HG03039 (cell line): Measurements from ENCODE around the gene SNX25.
"Not testable (repeated sequence)": the region's sequence is repeated elsewhere in the genome, so short reads cannot be mapped to it uniquely, and the experiment has no call there.

ENCODE experiments used
- ATAC-seq: cut with Tn5 transposase; IDR thresholded peaks from one replicate; pipeline ENCODE4 v1.9.1; 2021; ENCODE audit warnings: mild to moderate bottlenecking, moderate library complexity; ENCODE audit not compliant: unreplicated experiment

SNX25 gene

DNA sequence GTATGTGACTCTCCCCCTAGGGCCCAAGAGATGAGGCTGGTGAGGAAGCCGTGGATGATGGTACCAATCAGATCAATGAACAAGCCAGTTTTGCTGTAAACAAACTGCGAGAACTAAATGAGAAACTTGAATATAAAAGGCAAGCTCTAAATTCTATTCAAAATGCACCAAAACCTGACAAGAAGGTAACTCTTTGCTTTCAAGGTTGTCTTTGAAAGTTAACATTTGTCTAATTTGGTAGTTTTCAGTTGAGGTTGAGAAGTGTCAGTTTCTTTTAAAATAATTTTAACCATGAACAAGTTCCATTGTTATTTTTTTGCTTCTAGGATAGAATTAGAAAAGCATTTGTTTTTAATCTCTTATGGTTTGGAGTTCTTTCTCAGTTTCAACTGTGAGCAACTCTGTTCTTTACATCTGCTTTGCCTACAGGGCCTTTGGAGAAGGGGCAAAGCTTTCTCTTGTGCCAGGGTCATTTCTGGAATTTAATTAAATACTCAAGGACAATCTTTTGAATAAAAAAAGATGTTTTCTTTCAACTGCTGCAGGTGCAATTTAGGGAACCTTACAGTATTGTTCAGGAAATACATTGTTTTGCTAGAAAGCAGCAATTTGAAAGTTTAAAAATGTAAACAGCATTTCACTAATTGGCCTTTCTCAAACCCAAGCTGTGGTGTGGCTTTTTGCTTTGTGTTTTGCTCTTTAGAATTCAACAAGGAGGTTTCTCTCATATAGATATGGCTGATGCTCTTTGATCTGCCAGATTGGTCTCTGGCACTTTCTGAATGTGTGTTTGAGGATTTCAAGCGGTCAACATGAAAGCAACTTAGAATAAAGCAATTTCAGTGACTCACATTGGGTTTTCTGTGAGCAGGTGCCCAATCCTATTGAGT lies 123.4 kb downstream of the SNX25 start:
- ATAC-seq = peak; percentile 67

DNA sequence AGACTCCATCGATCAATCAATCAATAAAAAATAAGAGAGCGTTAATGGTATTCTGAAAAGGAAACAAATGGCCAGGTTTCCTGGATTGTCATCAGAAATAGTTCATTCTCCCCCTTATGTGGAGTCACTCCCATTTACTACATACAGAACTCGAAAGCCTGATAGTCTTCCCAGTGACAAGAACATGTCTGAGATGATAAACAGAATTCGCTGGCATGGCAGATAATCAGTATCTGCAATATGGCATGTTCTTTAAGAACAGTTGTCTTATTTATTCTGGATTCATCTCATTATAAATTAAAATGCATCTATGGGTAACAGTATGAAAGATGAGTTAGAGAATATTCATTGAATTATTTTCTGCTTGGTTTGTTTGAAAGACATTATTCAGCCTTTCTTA lies 124.9 kb downstream of the SNX25 start:
- no peak for ATAC-seq

DNA sequence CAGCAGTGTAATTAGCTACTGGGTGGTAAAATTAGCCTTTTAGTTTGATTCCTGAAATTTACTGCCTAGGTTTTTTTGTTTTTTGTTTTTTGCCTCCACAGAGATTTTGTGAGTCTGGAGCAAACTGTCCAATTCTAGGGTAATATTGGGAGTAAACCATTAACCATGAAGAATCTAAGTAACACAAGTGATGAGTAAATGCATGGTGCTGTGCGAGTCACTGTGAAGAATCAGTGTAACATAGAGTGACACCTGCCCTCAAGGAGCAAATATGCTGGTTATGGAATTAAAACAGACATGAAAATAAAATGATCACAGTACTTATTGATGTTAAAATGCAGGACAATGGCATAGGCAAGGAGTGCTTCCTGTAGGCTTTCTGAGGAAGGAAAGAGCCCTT lies 126.2 kb downstream of the SNX25 start:
- no peak for ATAC-seq

DNA sequence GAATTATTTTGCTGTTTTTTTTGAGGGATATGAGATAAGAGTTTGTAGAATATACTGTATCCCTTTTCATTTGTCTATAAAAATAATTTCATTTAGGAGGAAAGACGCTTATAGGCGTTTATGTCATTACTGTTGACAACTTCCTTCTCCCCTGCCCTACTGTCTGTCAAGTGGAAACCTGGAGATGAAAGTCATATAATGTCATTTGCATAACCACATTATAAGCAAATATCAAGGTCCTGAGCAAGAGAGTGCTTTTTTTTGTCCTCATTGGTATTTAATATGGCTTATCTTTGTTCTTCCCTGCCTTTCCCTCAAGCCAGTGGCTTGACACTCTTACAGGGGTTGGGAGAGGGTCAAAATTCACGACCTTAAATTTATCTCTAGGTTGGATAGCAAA lies 130.5 kb downstream of the SNX25 start:
- no peak for ATAC-seq

DNA sequence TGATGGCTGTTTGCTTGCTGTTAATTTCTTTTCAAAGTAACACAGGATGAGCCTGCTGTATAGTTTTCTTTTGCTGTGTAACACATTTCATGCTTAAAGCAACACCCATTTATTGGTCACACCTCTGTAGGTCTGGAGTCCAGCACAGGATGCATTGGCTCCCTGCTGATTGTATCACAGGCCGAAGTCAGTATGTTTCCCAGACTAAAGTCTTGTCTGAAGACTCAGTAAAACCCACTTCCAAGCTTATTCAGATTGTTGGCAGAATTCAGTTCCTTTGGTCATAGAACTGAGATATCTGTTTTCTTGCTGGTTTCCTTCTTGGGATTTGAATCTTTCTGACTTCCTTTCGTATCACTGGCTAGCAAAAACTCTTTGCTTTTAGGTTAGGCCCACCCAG lies 132.0 kb downstream of the SNX25 start:
- ATAC-seq = no peak

DNA sequence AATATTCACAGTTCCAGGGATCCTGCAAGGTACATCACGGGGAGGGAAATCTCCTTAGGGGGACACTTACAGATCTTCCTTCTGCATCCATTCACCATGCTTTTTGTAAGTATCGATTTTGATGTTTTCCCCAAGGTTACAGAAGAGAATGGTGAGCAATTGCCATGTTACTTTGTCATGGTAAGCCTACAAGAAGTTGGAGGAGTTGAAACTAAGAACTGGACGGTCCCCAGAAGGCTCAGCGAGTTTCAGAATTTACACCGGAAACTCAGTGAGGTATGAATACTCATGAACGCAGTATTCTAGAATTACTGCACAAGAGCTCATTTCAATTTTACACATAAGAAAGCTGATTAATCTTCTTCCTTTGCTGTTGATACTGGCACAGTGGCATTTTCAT lies 132.4 kb downstream of the SNX25 start:
- ATAC-seq = peak; percentile 37

DNA sequence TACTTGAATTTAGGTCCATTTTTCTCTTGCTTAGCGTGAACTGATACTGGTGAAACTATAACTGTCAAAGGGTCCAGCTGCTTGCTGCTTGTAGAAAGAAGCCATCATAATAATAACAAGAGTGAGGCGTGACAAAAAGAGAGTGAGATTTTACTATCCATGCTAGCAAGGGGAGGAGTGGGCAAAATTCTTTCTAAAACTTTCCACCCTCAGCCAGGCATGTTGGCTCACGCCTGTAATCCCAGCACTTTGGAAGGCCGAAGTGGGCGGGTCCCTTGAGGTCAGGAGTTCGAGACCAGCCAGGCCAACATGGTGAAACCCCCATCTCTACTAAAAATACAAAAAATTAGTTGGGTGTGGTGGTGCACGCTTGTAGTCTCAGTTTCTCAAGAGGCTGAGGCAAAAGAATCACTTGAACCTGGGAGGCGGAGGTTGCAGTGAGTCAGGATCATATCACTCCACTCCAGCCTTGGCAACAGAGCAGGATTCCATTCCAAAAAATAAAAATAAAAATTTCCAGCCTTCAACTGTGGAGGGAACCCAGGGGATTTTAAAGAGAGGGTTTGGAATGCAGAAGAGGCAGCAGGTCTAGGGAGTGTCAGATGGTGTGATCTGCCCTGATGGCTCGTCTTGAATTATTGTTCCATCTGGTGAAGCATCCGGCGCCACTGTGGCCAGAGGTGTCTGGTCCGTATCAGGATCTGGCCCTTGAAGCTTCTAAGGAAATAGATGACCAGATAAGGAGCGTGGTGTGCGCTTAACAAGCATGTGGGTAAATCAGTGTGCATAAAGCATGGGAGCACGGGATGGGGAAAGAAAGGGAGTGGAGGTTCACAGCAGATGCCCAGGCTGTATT lies 134.6 kb downstream of the SNX25 start:
- ATAC-seq = no peak

DNA sequence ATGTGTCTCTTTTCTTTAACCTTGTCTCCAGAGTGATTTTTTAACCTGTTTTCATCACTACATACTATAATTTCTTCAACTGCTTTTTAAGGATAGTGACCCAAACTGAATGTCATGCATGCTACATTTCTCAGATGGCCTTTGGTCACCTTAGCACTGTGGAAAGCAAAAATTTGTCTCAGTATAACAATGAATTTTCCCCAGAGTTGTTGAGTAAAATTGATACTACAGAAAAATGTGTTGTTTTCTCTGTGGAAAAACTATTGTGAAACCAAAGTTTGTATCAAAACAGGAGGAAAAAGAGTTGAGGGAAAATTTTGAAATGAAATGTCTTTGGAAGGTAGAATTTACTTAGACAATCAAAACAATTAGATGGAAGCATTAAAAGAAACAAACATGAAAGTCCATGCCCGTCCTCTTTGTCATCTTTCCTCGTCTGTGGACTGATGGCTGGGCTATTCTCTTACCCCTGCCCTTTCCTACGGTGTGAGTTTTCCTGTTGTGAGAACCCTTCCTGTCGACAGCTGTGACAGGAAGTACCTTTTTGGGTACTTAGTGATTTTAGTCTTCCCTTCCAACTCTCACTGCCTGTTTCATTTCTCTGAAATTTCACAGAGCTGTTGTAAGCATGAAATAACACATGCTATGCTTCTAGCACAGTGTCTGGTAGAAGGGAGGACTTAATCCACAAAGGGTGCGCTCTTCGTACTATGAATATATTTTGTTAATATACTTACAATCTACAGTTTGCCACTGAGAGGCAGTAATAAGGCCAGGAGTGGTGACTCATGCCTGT lies 135.5 kb downstream of the SNX25 start:
- peak; percentile 48 for ATAC-seq

DNA sequence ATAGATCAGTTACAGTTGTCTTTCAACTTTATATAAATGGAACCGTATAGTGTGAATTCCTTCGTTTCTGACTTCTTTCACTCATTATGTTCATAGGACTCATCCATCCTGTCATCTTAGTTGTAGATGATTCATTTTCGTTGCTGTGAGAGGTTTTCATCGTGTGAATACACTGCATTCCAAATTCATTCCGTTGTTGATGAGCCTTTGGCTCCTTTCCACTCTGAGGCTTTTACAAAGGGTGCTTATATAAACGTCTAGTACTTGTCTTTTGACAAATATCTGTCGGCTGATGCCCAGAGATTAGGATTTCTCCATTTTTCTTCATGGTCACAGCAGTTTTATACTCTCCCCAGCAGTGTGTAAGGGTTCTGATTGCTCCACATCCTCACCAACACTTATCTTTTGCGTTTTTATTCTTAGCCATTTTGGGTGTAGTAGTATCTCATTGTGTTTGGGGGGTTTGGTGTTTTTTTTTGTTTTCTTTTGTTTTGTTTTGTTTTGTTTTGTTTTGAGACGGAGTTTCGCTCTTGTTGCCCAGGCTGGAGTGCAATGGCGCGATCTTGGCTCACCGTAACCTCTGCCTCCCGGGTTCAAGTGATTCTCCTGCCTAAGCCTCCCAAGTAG lies 137.7 kb downstream of the SNX25 start:
- no peak for ATAC-seq

DNA sequence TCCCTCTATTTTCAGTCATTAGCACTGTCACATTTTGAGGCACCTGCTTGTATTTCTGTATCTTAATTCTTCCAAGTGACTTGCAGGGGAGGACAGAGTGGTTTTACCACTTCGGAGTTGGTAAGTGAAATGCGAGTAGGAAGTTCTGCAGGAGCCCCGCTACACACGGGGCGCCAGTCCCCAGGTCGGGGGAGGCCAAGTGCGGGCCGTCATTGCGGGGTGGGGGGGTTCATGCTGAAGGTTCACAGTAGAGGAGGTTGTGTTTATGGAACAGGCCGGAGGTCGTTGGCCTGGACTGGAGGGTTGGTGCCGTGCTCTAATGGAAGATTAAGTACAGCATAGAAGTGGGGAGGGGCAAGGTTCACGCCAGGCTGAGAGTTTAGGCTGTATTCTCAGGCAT lies 142.3 kb downstream of the SNX25 start:
- ATAC-seq = no peak

DNA sequence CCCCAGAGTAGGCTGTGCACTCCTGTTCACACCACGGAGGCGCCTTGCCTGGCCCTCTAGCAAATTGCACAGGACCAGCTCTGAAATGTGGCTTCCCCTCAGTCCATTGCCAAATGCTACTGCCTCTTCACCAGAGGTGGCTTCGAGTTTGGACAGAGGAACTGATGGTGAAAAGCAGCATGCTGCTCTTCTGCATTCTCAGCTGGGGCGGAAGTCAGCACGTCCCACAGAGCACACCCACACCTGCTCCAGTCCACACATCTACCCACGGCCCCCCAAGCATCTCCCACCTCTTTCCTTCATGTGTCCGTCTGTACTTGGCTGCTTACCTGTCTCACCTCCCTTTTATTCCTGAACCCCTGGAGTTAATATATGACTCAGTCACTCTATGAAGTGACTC lies 142.8 kb downstream of the SNX25 start:
- ATAC-seq = no peak

DNA sequence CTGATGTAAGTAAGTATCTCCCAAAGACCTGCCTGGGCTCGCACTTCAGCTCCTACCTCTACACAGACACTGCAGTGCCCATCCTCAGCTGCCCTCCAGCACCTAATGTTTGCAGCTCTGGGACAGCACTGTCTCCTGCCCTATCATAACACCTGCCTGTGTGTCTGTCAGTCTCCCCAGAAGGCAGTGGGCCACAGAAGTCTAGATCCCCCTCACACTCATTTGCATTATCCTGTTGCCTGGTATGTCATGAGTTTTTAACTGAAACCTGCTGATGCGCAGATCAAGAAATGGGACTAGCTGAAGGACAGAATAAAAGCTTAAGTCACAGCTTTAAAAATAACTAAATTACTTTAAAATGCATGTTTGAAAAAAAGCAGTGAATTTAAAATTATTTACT lies 143.3 kb downstream of the SNX25 start:
- no peak for ATAC-seq

DNA sequence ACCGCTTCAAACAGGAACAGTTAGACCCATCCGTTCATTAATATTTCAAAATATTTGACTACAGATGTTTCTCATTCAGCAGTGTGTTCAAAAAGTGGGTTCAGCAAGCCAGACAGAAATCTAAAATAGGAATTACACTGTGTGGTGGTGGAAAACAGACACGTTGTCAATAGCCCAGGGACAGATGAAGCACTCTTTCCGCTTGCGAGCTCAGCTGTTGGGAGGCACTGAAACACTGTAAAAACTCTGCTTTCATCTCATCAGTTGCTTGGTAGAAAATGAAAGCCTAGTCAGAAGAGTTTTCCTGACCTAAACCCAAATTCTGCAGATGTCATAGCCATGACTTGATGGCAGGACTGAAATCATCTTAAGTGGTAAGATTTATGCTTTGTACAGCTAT lies 147.8 kb downstream of the SNX25 start:
- ATAC-seq = no peak

DNA sequence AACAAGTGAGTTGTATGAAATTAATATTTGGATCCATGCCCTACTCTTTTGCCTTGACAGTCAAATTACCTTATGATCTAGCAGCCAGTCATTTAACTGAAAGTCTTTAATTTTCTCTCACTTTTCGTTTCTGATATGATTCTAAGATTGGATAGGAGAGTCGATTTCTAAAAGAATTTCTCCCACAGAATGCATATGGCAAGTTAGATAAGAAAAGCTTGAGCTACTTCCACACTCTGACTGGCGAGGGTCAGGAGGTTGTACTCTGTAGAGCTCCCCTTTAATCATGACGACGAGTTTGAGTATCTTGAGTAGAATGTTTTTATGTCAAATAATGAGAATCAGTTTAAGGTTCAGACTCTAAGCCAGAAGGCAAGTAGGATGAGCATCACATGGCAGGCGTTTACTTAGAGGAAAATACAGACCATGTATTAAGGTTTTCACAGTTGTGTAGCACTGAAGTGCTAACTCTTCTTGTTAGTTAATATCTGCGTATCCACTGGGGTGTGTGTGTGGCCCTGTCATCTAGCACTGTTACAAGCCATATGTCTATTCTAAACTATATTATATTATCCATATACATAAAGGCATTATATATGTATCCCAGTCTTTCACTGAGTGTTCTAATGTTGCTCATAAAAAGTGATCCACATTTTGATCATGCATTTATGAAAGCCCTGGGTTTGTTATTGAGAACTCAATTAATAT lies 148.5 kb downstream of the SNX25 start:
- ATAC-seq = no peak

DNA sequence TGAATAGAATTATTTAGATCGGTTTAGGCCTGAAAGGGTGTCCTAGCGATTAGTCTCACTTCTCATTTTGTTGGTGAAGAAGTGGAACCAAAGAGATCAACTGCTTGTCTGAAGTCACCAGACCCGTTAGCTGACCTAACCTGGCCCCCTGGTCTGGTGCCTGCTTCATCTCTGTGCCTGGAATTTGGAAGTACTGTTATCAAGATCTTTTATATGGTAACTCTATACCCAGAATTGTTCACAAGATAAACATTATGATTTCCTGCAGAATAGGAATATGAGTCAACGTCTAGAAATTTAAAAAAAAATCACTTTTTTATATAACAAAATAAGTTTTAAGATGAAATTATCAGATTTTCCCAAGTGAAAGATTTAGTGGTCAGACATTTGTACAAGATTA lies 149.1 kb downstream of the SNX25 start:
- no peak for ATAC-seq

DNA sequence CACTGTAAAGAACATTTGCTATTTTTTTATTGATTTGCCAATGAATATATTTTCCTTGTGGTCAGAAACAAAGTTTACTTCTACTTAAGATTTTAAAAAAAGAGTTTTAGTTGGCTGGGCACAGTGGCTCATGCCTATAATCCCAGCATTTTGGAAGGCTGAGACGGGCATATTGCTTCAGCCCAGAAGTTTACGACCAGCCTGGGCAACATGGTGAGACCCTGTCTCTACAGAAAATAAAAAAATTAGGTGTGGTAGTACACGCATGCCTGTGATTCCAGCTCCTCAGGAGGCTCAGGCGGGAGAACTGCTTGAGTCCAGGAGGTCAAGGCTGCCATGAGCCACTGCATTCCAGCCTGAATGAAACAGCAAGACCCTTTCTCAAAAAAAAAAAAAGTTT lies 149.6 kb downstream of the SNX25 start:
- ATAC-seq = no peak

DNA sequence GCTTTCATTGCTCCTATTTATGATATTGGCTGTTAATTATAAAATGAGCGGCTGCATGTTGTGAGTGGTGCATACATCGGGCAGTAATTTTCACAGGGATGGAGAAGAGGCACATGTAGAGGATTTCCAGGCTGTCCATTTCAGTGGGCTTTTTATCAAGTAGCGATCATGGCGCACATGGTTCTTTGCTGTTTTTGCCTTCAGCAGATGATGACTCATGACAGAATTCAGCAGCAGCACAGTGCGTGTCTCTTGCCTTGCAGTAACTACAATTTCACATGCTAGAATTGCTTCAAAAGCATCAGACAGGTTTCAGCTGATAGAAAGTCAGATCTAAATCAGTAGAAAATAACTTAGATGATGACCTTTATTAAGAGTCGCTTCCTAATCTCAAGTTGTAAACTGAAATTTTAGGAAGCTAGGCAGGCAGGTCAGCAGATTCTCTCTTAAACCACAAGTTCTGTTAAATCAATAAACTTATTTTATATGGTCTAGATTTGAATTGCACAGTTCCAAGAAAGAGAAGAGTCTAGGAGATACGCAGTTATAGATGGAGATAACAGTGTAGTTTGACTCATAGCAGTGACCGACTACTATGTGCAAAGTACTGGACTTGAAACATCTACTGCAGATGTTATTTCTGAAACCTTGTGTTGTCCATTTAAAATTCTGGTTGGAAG lies 150.5 kb downstream of the SNX25 start:
- ATAC-seq = no peak

DNA sequence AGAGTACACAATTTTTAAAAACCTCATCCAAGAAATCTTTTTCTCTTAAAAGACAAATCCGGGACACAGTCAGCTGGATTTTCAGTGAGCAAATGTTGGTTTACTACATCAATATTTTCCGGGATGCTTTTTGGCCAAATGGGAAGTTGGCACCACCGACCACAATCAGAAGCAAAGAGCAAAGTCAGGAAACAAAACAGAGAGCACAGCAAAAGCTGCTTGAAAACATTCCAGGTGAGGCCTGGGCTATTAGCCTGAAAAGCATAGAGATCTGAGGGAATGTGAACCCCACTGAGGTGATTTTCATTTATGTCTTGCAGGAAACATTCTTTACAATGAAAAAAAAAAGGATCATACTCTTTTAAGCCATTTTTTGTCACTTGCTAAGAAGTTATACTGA lies 152.5 kb downstream of the SNX25 start:
- no peak for ATAC-seq

DNA sequence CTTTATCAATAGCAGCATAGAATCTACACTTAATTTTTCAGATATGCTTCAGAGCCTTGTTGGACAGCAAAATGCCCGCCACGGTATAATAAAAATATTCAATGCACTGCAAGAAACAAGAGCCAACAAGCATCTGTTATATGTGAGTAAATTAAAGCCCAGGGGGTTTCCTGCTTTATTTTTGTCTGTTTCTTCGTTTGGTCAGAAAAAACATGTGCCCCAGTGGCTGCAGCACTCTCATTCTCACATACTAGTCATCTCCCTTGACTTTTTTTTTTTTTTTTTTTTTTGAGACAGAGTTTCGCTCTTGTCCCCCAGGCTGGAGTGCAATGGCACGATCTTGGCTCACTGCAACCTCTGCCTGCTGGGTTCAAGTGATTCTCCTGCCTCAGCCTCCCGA lies 153.2 kb downstream of the SNX25 start:
- ATAC-seq = not testable (repeated sequence)

DNA sequence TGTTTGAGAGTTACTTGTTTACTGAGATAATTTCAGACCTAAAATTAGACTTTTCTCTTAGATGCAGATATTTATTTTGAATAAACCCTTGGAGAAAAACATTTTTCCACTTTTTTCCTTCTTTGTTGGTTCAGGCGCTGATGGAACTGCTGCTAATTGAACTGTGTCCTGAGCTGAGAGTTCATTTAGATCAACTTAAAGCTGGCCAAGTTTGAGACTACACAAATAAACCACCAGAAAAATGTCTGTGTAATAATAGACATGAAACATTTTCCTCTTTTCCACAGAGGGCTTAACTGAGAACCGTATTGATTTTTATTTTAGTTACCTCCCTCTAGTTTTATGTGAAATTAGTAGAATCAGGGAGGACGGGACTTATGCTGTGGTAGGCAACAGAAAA lies 153.9 kb downstream of the SNX25 start:
- ATAC-seq = no peak
